ENCODE data around the gene MCTP1. TPM values are rescaled to one million over a fixed set of nuclear protein-coding genes. Genes with fewer than 3 reads are reported as not detected.

The MCTP1 gene
- total RNA-seq, 1 experiment from 2014 or later = 0.44 TPM

DNA sequence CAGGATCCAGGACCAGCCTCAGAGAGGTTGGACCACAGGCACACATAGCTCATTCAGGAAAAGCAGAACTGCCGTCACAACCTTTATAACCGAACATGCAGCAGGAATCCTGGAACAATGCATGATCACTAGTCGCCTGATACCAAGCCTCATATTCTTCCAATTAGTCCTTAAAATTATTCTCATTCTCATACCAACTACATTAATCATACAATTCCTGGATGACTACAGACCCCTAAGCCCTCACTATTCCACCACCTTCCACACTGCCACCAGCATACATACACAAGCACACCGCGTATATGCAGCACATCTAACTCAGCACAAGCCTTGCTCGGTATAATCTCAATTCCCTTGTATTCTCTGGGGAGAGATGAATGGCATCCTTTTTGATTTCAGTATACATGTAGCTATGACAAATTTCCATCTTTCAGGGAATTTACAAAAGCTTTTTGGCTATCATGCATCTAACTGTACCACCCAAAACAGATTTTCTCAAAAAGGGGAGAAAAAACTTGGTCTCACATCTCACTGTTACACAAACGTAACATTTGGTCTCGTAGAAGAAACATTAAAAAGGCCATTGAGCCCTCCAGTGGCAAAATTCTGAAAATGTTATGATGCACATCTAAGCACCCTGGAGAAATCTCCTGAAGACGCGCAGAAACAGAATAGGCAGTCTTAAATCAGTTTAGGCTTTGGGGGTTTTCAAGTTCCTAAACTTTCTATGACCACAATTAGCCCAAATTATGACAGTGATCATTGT lies 46.2 kb downstream of the MCTP1 start:
- Histone ChIP-seq H3K9me2 (ENCODE audit: insufficient read depth) (no peaks in the 10 kb centered on the region), H3K27me3 (ENCODE audit: insufficient read depth, low read length) (no peaks in the 10 kb centered on the region; the same call in 1 of the 2 replicates), H3K27ac (ENCODE audit: low read depth, low read length) (no peak overlapping the region), H2AFZ (ENCODE audit: low read depth, low read length, poor library complexity, severe bottlenecking) (no peak overlapping the region), H3K4me2 (ENCODE audit: low read length) (no peak overlapping the region), H4K20me1 (ENCODE audit: insufficient read depth) (no peaks in the 10 kb centered on the region), H3K4me1 (ENCODE audit: control insufficient read depth in 1 of 2, insufficient read depth in 2 of 2, low read length in 2 of 2) (no peaks in the 10 kb centered on the region), H3K4me3 (replicated peaks in 1 of 2; ENCODE audit: low read depth in 1 of 2, low read length in 2 of 2) (no peak overlapping the region), H3K79me2 (ENCODE audit: insufficient read depth, low read length) (no peaks in the 10 kb centered on the region), H3K9ac (ENCODE audit: low read length) (no peak overlapping the region), H3K36me3 (ENCODE audit: control insufficient read depth in 1 of 2, insufficient read depth in 2 of 2, low read length in 2 of 2) (no peaks in the 10 kb centered on the region), H3K9me3 (ENCODE audit: control insufficient read depth in 1 of 2, insufficient read depth in 1 of 2, low read depth in 1 of 2, low read length in 2 of 2) (no peaks in the 10 kb centered on the region)
- RAD21 ChIA-PET (ENCODE audit: low non-redundant PET in 1 of 2, low total read pairs in 2 of 2, uncharacterized antibody in 2 of 2, unreplicated experiment in 2 of 2) = no interaction called here
- intact Hi-C loops (cut with micrococcal nuclease) = loop anchor here (1.0 kb wide), 1 partner anchor 270 kb away; no protein-coding TSS in a partner anchor
- no peak for TF ChIP-seq SRF (IDR thresholded peaks at IDR 0.05; ENCODE audit: low read depth)
- no peak for TF ChIP-seq JUND (IDR thresholded peaks at IDR 0.05)
- TF ChIP-seq RAD21 (IDR thresholded peaks at IDR 0.05; ENCODE audit: low read depth) = peak; percentile 55
- TF ChIP-seq FOSL1 (IDR thresholded peaks at IDR 0.05; ENCODE audit: low read depth) = no peak
- TF ChIP-seq, protein P1, sequence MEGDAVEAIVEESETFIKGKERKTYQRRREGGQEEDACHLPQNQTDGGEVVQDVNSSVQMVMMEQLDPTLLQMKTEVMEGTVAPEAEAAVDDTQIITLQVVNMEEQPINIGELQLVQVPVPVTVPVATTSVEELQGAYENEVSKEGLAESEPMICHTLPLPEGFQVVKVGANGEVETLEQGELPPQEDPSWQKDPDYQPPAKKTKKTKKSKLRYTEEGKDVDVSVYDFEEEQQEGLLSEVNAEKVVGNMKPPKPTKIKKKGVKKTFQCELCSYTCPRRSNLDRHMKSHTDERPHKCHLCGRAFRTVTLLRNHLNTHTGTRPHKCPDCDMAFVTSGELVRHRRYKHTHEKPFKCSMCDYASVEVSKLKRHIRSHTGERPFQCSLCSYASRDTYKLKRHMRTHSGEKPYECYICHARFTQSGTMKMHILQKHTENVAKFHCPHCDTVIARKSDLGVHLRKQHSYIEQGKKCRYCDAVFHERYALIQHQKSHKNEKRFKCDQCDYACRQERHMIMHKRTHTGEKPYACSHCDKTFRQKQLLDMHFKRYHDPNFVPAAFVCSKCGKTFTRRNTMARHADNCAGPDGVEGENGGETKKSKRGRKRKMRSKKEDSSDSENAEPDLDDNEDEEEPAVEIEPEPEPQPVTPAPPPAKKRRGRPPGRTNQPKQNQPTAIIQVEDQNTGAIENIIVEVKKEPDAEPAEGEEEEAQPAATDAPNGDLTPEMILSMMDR (IDR thresholded peaks at IDR 0.05 in 2 of 3, conservative IDR thresholded peaks at IDR 0.05 in 1 of 3; ENCODE audit: borderline replicate concordance in 1 of 3, insufficient read depth in 1 of 3, low read depth in 2 of 3, low read length in 2 of 3) = peak in 2 of 3 experiments; percentile 19 to 47; a peak in 1 of 6 replicates
- no peak for DNase-seq (ENCODE audit: low read depth, low spot score)
- ATAC-seq = no peak
- no TSS peak for BruUV-seq (replicated peaks)
- CTCF ChIA-PET = interaction anchor here (1.4 kb wide), 1 partner anchor 269 kb away, joined by 6 read pairs; no protein-coding TSS in a partner anchor
- POLR2A ChIA-PET = no interaction called here

DNA sequence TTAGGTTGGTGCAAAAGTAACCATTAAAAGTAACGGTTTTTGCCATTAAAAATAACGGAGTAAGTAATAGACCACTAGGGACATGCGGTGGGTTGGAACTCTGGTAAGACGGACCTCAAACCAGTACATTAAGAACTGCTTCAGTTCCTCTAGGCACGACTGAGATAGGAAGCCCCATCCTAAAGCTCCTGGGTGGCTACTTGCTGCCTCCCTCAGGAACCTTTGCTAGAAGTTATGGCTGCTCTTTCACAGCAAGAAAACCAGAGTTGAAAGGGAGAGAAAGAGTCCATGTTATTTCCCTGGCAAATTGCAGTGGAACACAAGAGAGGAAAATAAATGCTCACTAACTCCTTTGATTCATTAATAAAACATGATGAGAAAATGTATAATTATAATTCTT lies 47.6 kb downstream of the MCTP1 start:
- intact Hi-C loops (cut with micrococcal nuclease) = no loop called here
- POLR2A ChIA-PET = no interaction called here

More for the DNA sequence above, 47.6 kb downstream of the MCTP1 start:
- RAD21 ChIA-PET (ENCODE audit: low non-redundant PET in 1 of 2, low total read pairs in 2 of 2, uncharacterized antibody in 2 of 2, unreplicated experiment in 2 of 2) = no interaction called here
- CTCF ChIA-PET = no interaction called here
- no peaks in the 10 kb centered on the region for H4K20me1 ChIP-seq (ENCODE audit: insufficient read depth)
- H3K9ac ChIP-seq (ENCODE audit: low read length) = no peak overlapping the region
- H3K4me2 ChIP-seq (ENCODE audit: low read length) = no peak overlapping the region
- no peaks in the 10 kb centered on the region for H3K9me2 ChIP-seq (ENCODE audit: insufficient read depth)
- no peak overlapping the region for H3K4me3 ChIP-seq (replicated peaks in 1 of 2; ENCODE audit: low read depth in 1 of 2, low read length in 2 of 2)
- H3K36me3 ChIP-seq (ENCODE audit: control insufficient read depth in 1 of 2, insufficient read depth in 2 of 2, low read length in 2 of 2) = no peaks in the 10 kb centered on the region
- no TSS peak for BruUV-seq (replicated peaks)
- no peak for TF ChIP-seq POLR2AphosphoS5 (IDR thresholded peaks at IDR 0.05; ENCODE audit: low read depth, low read length)
- no peak for TF ChIP-seq YY1 (IDR thresholded peaks at IDR 0.05; ENCODE audit: extremely low read depth, insufficient replicate concordance, low read depth, low read length)
- TF ChIP-seq SIN3A (IDR thresholded peaks at IDR 0.05; ENCODE audit: low read depth) = no peak
- TF ChIP-seq, protein P2, sequence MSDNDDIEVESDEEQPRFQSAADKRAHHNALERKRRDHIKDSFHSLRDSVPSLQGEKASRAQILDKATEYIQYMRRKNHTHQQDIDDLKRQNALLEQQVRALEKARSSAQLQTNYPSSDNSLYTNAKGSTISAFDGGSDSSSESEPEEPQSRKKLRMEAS (IDR thresholded peaks at IDR 0.05) = no peak
- no peak overlapping the region for H3K27ac ChIP-seq (ENCODE audit: low read depth, low read length)
- H3K4me1 ChIP-seq (ENCODE audit: control insufficient read depth in 1 of 2, insufficient read depth in 2 of 2, low read length in 2 of 2) = no peaks in the 10 kb centered on the region
- no peaks in the 10 kb centered on the region; the same call in 1 of the 2 replicates for H3K27me3 ChIP-seq (ENCODE audit: insufficient read depth, low read length)
- no peaks in the 10 kb centered on the region for H3K79me2 ChIP-seq (ENCODE audit: insufficient read depth, low read length)
- DNase-seq (ENCODE audit: low read depth, low spot score) (no peak), ATAC-seq (no peak)
- no peak overlapping the region for H2AFZ ChIP-seq (ENCODE audit: low read depth, low read length, poor library complexity, severe bottlenecking)
- H3K9me3 ChIP-seq (ENCODE audit: control insufficient read depth in 1 of 2, insufficient read depth in 1 of 2, low read depth in 1 of 2, low read length in 2 of 2) = no peaks in the 10 kb centered on the region

All from HCT116 (cell line).